Endothelial cell of umbilical vein (primary cell): Measurements from ENCODE around the gene UGGT2.

Experiments used
- CTCF ChIP-seq, 2 donors: IDR thresholded peaks; 1 replicate in 1 of 2; 2 replicates in 1 of 2; pipeline ENCODE4 v1.5.1; 2011; ENCODE audit warnings: low read length in 2 of 2, mild to moderate bottlenecking in 2 of 2, moderate library complexity in 2 of 2, control low read depth in 1 of 2, inconsistent platforms in 1 of 2, low read depth in 1 of 2; ENCODE audit not compliant: insufficient read depth in 1 of 2; ENCODE audit errors: extremely low read depth in 1 of 2
- JUN ChIP-seq: IDR thresholded peaks from 2 replicates; pipeline ENCODE4 v1.6.1; 2011; ENCODE audit warnings: borderline replicate concordance, low read depth; ENCODE audit not compliant: insufficient read length, insufficient read depth
- POLR2A ChIP-seq: IDR thresholded peaks from 2 replicates; pipeline ENCODE4 v1.6.1; 2012; ENCODE audit warnings: low read depth, mild to moderate bottlenecking, control low read depth, low read length

- TF ChIP-seq JUN (no peak), POLR2A (no peak), CTCF (IDR thresholded peaks at IDR 0.05; ENCODE audit: extremely low read depth in 1 of 2, insufficient read depth in 1 of 2, low read depth in 1 of 2, low read length in 2 of 2) (no peak)
Measured at GRCh38 chr13:96091164-96092117, 38.2 kb upstream of the UGGT2 start.
